NOMO-1 treated with DMSO at 0.1 percent for 48 hours (cell line): ENCODE data around the gene CEP250.

ENCODE experiments used
- DNase-seq: peaks from one replicate; lab custom pipeline; 2025; ENCODE audit not compliant: unreplicated experiment; lab: John Stamatoyannopoulos, UW

Gene CEP250, protein sequence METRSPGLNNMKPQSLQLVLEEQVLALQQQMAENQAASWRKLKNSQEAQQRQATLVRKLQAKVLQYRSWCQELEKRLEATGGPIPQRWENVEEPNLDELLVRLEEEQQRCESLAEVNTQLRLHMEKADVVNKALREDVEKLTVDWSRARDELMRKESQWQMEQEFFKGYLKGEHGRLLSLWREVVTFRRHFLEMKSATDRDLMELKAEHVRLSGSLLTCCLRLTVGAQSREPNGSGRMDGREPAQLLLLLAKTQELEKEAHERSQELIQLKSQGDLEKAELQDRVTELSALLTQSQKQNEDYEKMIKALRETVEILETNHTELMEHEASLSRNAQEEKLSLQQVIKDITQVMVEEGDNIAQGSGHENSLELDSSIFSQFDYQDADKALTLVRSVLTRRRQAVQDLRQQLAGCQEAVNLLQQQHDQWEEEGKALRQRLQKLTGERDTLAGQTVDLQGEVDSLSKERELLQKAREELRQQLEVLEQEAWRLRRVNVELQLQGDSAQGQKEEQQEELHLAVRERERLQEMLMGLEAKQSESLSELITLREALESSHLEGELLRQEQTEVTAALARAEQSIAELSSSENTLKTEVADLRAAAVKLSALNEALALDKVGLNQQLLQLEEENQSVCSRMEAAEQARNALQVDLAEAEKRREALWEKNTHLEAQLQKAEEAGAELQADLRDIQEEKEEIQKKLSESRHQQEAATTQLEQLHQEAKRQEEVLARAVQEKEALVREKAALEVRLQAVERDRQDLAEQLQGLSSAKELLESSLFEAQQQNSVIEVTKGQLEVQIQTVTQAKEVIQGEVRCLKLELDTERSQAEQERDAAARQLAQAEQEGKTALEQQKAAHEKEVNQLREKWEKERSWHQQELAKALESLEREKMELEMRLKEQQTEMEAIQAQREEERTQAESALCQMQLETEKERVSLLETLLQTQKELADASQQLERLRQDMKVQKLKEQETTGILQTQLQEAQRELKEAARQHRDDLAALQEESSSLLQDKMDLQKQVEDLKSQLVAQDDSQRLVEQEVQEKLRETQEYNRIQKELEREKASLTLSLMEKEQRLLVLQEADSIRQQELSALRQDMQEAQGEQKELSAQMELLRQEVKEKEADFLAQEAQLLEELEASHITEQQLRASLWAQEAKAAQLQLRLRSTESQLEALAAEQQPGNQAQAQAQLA (N-terminal part only)

DNA sequence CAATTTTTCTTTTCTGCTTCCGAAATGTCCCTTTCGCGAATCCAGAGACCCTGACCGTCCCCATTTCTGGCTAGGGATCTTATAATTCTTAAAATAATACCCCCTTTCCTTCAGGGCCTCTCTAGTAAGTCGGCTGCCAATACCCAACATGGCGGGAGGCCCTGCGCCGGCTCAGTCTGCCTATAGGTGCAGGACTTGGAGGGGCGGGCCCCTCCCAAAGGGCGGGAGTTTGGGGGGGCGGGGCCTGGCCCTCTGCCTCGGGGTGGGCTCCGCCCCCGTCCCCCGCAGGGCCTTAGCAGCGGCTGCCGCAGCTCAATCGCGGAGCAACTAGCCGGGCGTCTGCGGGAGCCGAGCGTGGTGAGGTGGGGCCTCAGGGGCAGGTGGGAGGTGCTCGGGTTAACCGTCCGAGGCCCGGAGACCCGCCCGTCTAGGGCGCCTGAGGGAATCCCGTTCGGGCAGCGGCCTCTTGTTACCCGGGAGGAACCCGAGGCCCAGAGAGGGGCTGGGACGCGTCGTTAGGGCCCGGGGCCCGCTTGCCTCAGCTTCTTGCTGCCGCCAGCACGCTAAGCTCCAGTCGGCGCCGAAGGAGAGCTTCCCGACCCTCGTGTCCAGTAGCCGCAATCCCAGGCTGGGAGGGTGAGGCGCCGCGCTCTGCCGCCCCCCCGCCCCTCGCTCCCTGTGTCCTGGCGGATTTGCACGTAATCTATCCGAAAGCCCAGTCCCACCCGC is at the start of gene CEP250:
Gene CEP250, plus strand, starts transcription at position 718 of the 729 bp plus-strand sequence. CDS start 6,770 bp downstream, outside the sequence.
- DNase-seq: peak; percentile 96

- DNase-seq: no peak
Measured at GRCh38 chr20:35405775-35406174, 49.6 kb upstream of the CEP250 start.

DNA sequence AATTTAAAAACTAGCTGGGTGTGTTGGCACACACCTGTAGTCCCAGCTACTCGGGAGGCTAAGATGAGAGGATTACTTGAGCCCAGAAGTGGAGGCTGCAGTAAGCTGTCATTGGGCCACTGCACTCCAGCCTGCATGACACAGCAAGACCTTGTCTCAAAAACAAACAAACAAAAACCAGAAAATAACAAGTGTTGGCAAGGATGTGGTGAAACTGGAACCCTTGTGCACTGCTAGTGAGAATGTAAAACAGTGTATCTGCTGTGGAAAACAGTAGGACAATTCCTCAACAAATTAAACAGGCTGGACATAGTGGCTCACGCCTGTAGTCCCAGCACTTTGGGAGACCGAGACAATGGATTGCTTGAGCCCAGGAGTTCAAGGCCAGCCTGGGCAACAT is 47.1 kb upstream of the CEP250 start:
- DNase-seq: no peak

DNA sequence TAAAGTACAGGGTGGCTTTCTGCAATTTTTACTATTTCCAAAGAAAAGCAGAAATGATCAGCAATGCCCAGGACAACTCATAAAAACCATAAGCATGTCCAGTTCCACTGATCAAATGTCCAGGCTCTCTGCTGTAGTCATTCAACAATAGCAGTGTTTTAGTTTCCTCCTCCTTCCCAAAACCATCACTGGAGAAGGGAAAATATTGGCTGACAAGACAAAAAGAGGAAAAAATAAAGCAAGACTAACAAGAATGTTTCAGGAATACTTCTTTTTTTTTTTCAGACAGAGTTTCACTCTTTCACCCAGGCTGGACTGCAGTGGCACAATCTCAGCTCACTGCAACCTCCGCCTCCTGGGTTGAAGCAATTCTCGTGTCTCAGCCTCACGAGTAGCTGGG is 45.9 kb upstream of the CEP250 start:
- DNase-seq: no peak

DNA sequence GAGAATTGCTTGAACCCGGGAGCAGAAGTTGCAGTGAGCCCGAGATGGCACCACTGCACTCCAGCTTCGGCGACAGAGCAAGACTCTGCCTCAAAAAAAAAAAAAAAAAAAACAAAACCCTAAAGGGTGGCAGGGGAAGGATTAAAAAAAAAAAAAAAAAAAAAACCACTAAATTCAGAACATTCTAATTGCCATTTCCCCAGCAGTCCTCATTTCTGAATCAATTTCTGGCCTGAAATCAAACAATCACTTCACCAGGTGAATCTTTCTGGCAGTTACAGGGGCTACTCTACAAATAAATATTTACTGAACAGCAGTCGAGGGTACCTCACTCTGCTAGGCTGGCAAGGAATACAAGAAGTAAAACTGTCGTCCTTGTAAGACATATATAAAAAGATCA is 44.8 kb upstream of the CEP250 start:
- DNase-seq: no peak

DNA sequence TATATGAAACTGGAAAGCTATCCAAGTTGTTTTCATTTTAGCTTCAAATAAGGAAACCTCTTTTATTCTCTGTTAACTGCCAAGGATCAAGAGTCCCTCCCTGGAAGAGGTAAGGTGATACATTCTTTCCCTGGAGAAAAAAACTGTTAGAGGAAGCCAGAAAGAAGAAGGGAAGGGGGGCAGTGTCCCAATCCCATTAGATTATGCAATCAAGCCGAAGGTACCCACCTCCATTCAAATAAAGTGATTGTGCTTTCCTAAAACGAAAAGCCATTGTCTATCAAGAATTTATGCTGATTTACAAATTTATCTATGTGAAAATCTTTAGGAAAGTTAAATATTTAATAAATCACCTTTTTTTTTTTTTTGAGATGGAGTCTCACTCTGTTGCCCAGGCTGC is 34.1 kb upstream of the CEP250 start:
- no peak for DNase-seq

DNA sequence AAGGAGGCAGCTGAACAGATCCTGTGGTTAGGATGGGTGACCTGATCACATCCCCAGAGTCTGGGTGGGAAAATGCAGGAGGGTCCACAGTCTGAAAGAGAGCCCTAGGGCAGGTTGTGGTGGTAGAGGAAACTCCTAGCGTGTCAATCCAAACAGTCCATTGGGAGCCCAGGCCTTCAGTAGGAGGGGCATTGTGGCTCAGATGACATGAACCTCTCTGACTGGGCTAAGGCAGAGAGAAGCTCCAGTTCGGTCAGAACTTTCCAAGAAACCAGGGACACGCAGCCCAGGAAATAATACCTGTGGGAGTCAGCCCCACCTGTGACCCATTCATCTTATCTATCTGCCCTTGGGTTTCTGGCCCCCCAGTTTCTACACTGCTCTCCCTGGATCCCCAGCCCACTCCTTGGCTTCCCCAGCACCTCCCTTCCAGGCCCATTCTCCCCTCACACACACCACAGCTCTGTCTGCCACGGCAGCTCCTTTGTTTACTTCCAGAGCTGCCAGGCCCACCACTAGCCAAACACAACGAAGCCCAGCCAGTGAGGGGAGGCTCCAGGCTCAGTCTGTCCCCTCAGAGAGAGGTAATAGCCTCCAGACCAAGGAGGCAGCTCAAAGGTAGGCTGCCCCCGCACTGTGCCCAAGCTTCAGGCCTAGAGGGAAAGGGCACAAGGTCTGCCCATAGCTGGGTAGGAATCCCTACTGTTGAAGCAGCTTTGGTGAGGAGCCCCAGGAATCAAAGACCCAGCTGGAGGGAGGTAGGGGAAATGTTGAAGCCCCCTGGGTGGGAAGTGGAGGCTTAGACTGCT is 23.6 kb upstream of the CEP250 start:
- DNase-seq: no peak

- peak; percentile 6 for DNase-seq
Measured at GRCh38 chr20:35432430-35432735, 23.0 kb upstream of the CEP250 start.

DNA sequence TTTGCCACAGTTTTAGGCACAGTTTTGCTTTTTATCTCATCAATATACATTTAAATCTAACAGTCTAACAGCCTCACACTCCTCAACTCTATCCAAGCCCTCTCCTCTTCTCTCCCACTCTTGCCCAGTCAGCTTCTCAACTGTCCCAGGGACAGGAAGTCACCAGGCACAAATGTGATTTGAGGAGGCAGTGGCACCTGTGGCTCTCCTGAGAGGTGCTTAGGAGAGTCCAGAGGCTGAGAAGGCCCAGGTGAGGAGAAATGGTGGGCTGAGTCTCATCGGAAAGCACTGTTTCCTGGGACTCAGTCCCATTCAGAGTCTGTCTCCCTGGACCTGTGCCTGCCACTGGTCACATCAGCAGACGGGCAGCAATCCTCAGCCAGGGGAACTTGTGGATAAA is 22.1 kb upstream of the CEP250 start:
- DNase-seq: no peak

- DNase-seq: no peak
Measured at GRCh38 chr20:35434085-35435005, 21.1 kb upstream of the CEP250 start.

DNA sequence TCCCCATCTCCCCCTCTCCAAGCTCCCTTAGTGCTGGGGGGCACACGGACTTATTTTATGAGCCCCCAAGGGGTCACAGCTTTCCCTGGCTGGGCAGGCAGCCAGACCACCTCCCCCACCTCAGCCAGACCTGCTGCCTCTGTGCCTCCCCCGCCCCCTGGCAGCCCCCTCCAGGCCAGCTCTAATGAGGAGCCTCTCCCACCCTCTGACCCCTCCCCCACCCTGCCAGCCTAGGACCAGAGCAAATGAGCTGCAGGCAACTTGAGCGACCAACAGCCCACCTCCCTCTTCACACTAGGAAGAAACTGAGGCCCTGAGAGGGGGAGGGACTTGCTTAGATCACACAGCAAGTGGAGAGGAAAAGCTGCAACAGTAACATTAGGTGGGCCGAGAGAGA is 19.2 kb upstream of the CEP250 start:
- no peak for DNase-seq

DNA sequence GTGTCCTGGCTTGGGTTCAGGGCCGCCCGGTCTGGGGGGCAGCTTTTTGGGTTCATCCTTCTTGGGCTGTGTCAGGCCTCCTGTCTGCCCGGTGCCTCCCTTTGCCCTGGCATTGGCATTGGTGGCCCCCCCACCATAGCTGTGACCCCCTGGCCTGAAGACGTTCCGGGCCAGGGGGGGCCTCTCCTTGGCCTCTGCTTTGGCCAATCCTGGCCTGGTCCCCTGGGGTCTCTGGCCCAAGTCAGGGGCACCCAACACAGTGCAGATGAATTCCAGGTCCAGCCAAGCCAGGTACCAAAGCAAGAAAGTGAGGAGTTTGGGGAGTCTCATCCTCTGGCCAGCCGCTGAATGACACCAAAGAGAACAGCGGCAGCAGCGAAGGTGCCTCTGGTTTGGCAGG is 17.8 kb upstream of the CEP250 start:
- DNase-seq: no peak

GRCh38 chr20:35443003-35443402 is 12.4 kb upstream of the CEP250 start:
- DNase-seq: no peak

- no peak for DNase-seq
Measured at GRCh38 chr20:35444226-35444625, 11.2 kb upstream of the CEP250 start.

- no peak for DNase-seq
Measured at GRCh38 chr20:35446356-35447078, 8.9 kb upstream of the CEP250 start.

- peak; percentile 73 for DNase-seq
Measured at GRCh38 chr20:35447082-35447789, 8.2 kb upstream of the CEP250 start.

DNA sequence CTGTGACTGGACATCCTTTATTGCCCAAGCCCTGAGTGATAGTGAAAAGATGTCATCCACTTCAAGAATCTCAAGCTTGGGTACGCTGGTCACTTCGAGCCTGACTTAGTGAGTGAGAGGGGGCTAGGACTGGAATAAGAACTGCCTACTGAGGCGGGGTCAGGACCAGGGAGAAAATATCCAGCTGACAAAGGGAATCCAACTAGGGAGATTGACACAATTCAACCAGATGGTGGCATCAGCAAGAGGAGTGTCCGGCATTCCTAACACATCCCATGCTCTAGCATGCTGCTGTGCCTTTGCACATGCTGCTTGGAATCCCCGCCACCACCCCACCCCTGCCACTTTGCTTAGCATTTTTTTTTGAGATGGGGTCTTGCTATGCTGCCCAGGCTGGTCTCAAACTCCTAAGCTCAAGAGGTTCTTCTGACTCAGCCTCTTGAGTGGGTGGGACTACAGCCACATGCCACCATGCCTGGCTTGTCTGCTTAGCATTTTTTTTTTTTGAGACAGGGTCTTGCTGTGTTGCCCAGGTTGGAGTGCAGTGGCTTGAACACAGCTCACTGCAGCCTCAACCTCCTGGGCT is 6.5 kb upstream of the CEP250 start:
- DNase-seq: no peak
